ENCODE data around the gene PFKFB3.
"Not testable (repeated sequence)": the region's sequence is repeated elsewhere in the genome, so short reads cannot be mapped to it uniquely, and the experiment has no call there.

Gene PFKFB3

DNA sequence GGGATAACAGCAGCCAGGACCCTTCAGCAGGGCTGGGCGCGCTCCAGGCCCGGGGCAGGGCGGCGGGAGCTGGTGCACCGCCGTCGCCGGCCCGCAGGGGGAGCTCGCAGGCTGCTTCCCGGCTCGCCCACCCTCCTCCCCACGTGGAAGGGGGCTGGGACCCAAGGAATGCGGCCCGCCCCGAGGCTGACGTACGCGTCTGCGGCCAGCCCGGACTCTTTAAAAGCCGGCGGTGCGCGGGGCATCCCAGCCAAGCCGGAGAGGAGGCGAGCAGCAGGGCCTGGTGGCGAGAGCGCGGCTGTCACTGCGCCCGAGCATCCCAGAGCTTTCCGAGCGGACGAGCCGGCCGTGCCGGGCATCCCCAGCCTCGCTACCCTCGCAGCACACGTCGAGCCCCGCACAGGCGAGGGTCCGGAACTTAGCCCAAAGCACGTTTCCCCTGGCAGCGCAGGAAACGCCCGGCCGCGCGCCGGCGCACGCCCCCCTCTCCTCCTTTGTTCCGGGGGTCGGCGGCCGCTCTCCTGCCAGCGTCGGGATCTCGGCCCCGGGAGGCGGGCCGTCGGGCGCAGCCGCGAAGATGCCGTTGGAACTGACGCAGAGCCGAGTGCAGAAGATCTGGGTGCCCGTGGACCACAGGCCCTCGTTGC, at the start of gene PFKFB3:
TSS of gene PFKFB3 (plus strand) at position 249 of the 647 bp plus-strand sequence. CDS start at position 578, 329 bp downstream.
- H3K27ac ChIP-seq (ENCODE audit: low read length) = peak within 1 kb of the TSS; percentile 63
- peak within 1 kb of the TSS; percentile 91 to 92 for H3K4me3 ChIP-seq (ENCODE audit: low read depth in 1 of 2, low read length in 2 of 2)
- no peaks in the 10 kb centered on the region for H3K9me3 ChIP-seq (ENCODE audit: control insufficient read depth in 1 of 2, low read length in 2 of 2)
- H3K4me1 ChIP-seq (ENCODE audit: control insufficient read depth in 1 of 2, insufficient read depth in 2 of 2, low read length in 2 of 2) = peaks cover 3 to 21% of the 10 kb centered on the region in 2 donors
- H3K27me3 ChIP-seq (ENCODE audit: low read depth, low read length) = no peaks in the 10 kb centered on the region
- peaks cover 0 to 4% of the 10 kb centered on the region in 2 donors for H3K36me3 ChIP-seq (ENCODE audit: control insufficient read depth in 1 of 2, insufficient read depth in 2 of 2, low read length in 2 of 2)

- Histone ChIP-seq H3K4me1 (ENCODE audit: control insufficient read depth in 1 of 2, insufficient read depth in 2 of 2, low read length in 2 of 2) (peaks cover 0 to 3% of the 10 kb centered on the region in 2 donors), H3K36me3 (ENCODE audit: control insufficient read depth in 1 of 2, insufficient read depth in 2 of 2, low read length in 2 of 2) (no peaks in the 10 kb centered on the region), H3K27ac (ENCODE audit: low read length) (no peak overlapping the region), H3K9me3 (ENCODE audit: control insufficient read depth in 1 of 2, low read length in 2 of 2) (no peaks in the 10 kb centered on the region), H3K27me3 (ENCODE audit: low read depth, low read length) (no peaks in the 10 kb centered on the region), H3K4me3 (ENCODE audit: low read depth in 1 of 2, low read length in 2 of 2) (no peak overlapping the region)
These were observed 48.9 kb upstream of the PFKFB3 start for GRCh38 chr10:6153845-6154244.

DNA sequence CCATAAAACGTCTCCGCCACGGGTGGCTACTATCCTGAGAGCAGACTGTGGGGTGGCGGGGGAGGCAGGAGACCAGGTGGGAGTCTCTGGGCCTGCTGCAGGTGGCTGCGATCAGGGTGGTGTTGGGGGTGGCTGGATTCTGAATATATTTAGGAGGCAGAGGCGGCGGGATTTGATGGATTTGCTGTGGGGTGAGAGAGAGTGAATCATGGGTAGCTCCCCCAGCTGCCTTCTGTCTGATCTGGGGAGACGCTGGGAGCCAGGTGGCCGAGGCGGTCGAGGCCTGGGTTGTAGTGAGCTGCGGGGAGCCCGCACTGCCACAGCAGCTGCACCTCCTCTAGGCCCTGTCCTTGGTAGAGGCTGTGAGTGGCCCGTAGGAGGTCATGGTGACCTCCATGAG, 48.2 kb upstream of the PFKFB3 start:
- no peak overlapping the region for H3K4me3 ChIP-seq (ENCODE audit: low read depth in 1 of 2, low read length in 2 of 2)
- H3K9me3 ChIP-seq (ENCODE audit: control insufficient read depth in 1 of 2, low read length in 2 of 2) = no peaks in the 10 kb centered on the region
- no peaks in the 10 kb centered on the region for H3K27me3 ChIP-seq (ENCODE audit: low read depth, low read length)
- H3K4me1 ChIP-seq (ENCODE audit: control insufficient read depth in 1 of 2, insufficient read depth in 2 of 2, low read length in 2 of 2) = peaks cover 0 to 3% of the 10 kb centered on the region in 2 donors
- no peak overlapping the region for H3K27ac ChIP-seq (ENCODE audit: low read length)
- no peaks in the 10 kb centered on the region for H3K36me3 ChIP-seq (ENCODE audit: control insufficient read depth in 1 of 2, insufficient read depth in 2 of 2, low read length in 2 of 2)

GRCh38 chr10:6158276-6158675, 44.5 kb upstream of the PFKFB3 start:
- H3K9me3 ChIP-seq (ENCODE audit: control insufficient read depth in 1 of 2, low read length in 2 of 2) = no peaks in the 10 kb centered on the region
- H3K4me1 ChIP-seq (ENCODE audit: control insufficient read depth in 1 of 2, insufficient read depth in 2 of 2, low read length in 2 of 2) = peaks cover 0 to 7% of the 10 kb centered on the region in 2 donors
- no peaks in the 10 kb centered on the region for H3K27me3 ChIP-seq (ENCODE audit: low read depth, low read length)
- H3K27ac ChIP-seq (ENCODE audit: low read length) = no peak overlapping the region
- no peak overlapping the region for H3K4me3 ChIP-seq (ENCODE audit: low read depth in 1 of 2, low read length in 2 of 2)
- H3K36me3 ChIP-seq (ENCODE audit: control insufficient read depth in 1 of 2, insufficient read depth in 2 of 2, low read length in 2 of 2) = no peaks in the 10 kb centered on the region

- Histone ChIP-seq H3K4me3 (ENCODE audit: low read depth in 1 of 2, low read length in 2 of 2) (no peak overlapping the region), H3K27ac (ENCODE audit: low read length) (no peak overlapping the region), H3K4me1 (ENCODE audit: control insufficient read depth in 1 of 2, insufficient read depth in 2 of 2, low read length in 2 of 2) (peaks cover 0 to 25% of the 10 kb centered on the region in 2 donors), H3K36me3 (ENCODE audit: control insufficient read depth in 1 of 2, insufficient read depth in 2 of 2, low read length in 2 of 2) (peaks cover 0 to 4% of the 10 kb centered on the region in 2 donors), H3K27me3 (ENCODE audit: low read depth, low read length) (no peaks in the 10 kb centered on the region), H3K9me3 (ENCODE audit: control insufficient read depth in 1 of 2, low read length in 2 of 2) (no peaks in the 10 kb centered on the region)
These were observed 40.8 kb upstream of the PFKFB3 start for GRCh38 chr10:6161921-6162320.

- Histone ChIP-seq H3K27me3 (ENCODE audit: low read depth, low read length) (no peaks in the 10 kb centered on the region), H3K4me3 (ENCODE audit: low read depth in 1 of 2, low read length in 2 of 2) (peak overlapping the region; percentile 37 to 85), H3K36me3 (ENCODE audit: control insufficient read depth in 1 of 2, insufficient read depth in 2 of 2, low read length in 2 of 2) (peaks cover 0 to 7% of the 10 kb centered on the region in 2 donors), H3K9me3 (ENCODE audit: control insufficient read depth in 1 of 2, low read length in 2 of 2) (no peaks in the 10 kb centered on the region), H3K27ac (ENCODE audit: low read length) (peak overlapping the region; percentile 57), H3K4me1 (ENCODE audit: control insufficient read depth in 1 of 2, insufficient read depth in 2 of 2, low read length in 2 of 2) (peaks cover 0 to 25% of the 10 kb centered on the region in 2 donors)
These were observed 40.0 kb upstream of the PFKFB3 start for GRCh38 chr10:6162589-6163356.

GRCh38 chr10:6163364-6164270, 39.1 kb upstream of the PFKFB3 start:
- no peaks in the 10 kb centered on the region for H3K9me3 ChIP-seq (ENCODE audit: control insufficient read depth in 1 of 2, low read length in 2 of 2)
- H3K27me3 ChIP-seq (ENCODE audit: low read depth, low read length) = no peaks in the 10 kb centered on the region
- peak overlapping the region; percentile 75 to 85 for H3K4me3 ChIP-seq (ENCODE audit: low read depth in 1 of 2, low read length in 2 of 2)
- H3K36me3 ChIP-seq (ENCODE audit: control insufficient read depth in 1 of 2, insufficient read depth in 2 of 2, low read length in 2 of 2) = peaks cover 0 to 7% of the 10 kb centered on the region in 2 donors
- H3K4me1 ChIP-seq (ENCODE audit: control insufficient read depth in 1 of 2, insufficient read depth in 2 of 2, low read length in 2 of 2) = peaks cover 0 to 25% of the 10 kb centered on the region in 2 donors
- peak overlapping the region; percentile 86 for H3K27ac ChIP-seq (ENCODE audit: low read length)

GRCh38 chr10:6164271-6165095, 38.2 kb upstream of the PFKFB3 start:
- H3K27ac ChIP-seq (ENCODE audit: low read length) = peak overlapping the region; percentile 86

DNA sequence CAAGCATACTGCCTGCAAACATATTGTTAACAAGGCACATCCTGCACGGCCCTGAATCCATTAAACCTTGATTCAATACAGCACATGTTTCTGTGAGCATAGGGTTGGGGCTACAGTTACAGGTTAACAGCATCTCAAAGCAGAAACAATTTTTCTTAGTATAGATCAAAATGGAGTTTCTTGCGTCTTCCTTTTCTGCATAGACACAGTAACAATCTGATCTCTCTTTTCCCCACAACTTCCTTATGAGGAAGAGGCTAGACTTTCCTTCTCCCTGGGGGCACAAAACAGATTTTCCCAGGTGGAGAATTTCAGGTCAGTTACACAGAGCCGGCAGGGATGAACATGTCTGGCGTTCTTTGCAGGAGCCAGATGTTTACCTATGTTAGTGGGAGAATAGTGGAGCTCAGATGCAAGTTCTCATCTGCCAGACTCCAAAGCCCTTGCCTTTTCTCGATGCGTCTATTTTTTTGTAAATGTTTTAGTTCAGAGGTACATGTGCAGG, 37.5 kb upstream of the PFKFB3 start:
- Histone ChIP-seq H3K27ac (ENCODE audit: low read length) (no peak overlapping the region), H3K4me3 (ENCODE audit: low read depth in 1 of 2, low read length in 2 of 2) (peak overlapping the region in 1 of 2 donors; percentile 85), H3K9me3 (ENCODE audit: control insufficient read depth in 1 of 2, low read length in 2 of 2) (no peaks in the 10 kb centered on the region)

More at GRCh38 chr10:6164271-6165095, 38.2 kb upstream of the PFKFB3 start:
- Histone ChIP-seq H3K4me1 (ENCODE audit: control insufficient read depth in 1 of 2, insufficient read depth in 2 of 2, low read length in 2 of 2) (peaks cover under 1 to 26% of the 10 kb centered on the region in 2 donors), H3K27me3 (ENCODE audit: low read depth, low read length) (no peaks in the 10 kb centered on the region), H3K9me3 (ENCODE audit: control insufficient read depth in 1 of 2, low read length in 2 of 2) (no peaks in the 10 kb centered on the region), H3K36me3 (ENCODE audit: control insufficient read depth in 1 of 2, insufficient read depth in 2 of 2, low read length in 2 of 2) (peaks cover 0 to 7% of the 10 kb centered on the region in 2 donors), H3K4me3 (ENCODE audit: low read depth in 1 of 2, low read length in 2 of 2) (peak overlapping the region; percentile 75 to 85)

GRCh38 chr10:6165933-6166332, 36.8 kb upstream of the PFKFB3 start:
- not testable (repeated sequence) for H3K27ac ChIP-seq (ENCODE audit: low read length); H3K4me3 ChIP-seq (ENCODE audit: low read depth in 1 of 2, low read length in 2 of 2); H3K27me3 ChIP-seq (ENCODE audit: low read depth, low read length); H3K36me3 ChIP-seq (ENCODE audit: control insufficient read depth in 1 of 2, insufficient read depth in 2 of 2, low read length in 2 of 2); H3K9me3 ChIP-seq (ENCODE audit: control insufficient read depth in 1 of 2, low read length in 2 of 2)
- peaks cover 6 to 30% of the 10 kb centered on the region in 2 donors for H3K4me1 ChIP-seq (ENCODE audit: control insufficient read depth in 1 of 2, insufficient read depth in 2 of 2, low read length in 2 of 2)

More for the DNA sequence above, 37.5 kb upstream of the PFKFB3 start:
- Histone ChIP-seq H3K36me3 (ENCODE audit: control insufficient read depth in 1 of 2, insufficient read depth in 2 of 2, low read length in 2 of 2) (peaks cover 0 to 7% of the 10 kb centered on the region in 2 donors), H3K27me3 (ENCODE audit: low read depth, low read length) (no peaks in the 10 kb centered on the region), H3K4me1 (ENCODE audit: control insufficient read depth in 1 of 2, insufficient read depth in 2 of 2, low read length in 2 of 2) (peaks cover 6 to 30% of the 10 kb centered on the region in 2 donors)

Data from muscle layer of duodenum (tissue), 2 donors.